ENCODE measurements around the gene LENG8.

Gene LENG8

GRCh38 chr19:54469496-54469934, 20.5 kb downstream of the LENG8 start:
- Mint-ChIP-seq H3K9me3 (no peaks in the 10 kb centered on the region), H3K36me3 (ENCODE audit: low read depth) (no peaks in the 10 kb centered on the region), H3K4me1 (peaks cover 34% of the 10 kb centered on the region), H3K27ac (no peak overlapping the region), H3K27me3 (ENCODE audit: low read depth, poor library complexity) (peaks cover 78% of the 10 kb centered on the region), H3K4me3 (peak overlapping the region; percentile 77)
- DNase-seq, result no peak
- no peak for TF ChIP-seq CTCF (IDR thresholded peaks at IDR 0.05)

GRCh38 chr19:54470276-54470887, 21.4 kb downstream of the LENG8 start:
- DNase-seq, result no peak
- Mint-ChIP-seq H3K9me3 (no peaks in the 10 kb centered on the region), H3K4me3 (peak overlapping the region; percentile 77), H3K36me3 (ENCODE audit: low read depth) (no peaks in the 10 kb centered on the region), H3K4me1 (peaks cover 29% of the 10 kb centered on the region), H3K27me3 (ENCODE audit: low read depth, poor library complexity) (peaks cover 81% of the 10 kb centered on the region), H3K27ac (no peak overlapping the region)
- no peak for TF ChIP-seq CTCF (IDR thresholded peaks at IDR 0.05)

DNA sequence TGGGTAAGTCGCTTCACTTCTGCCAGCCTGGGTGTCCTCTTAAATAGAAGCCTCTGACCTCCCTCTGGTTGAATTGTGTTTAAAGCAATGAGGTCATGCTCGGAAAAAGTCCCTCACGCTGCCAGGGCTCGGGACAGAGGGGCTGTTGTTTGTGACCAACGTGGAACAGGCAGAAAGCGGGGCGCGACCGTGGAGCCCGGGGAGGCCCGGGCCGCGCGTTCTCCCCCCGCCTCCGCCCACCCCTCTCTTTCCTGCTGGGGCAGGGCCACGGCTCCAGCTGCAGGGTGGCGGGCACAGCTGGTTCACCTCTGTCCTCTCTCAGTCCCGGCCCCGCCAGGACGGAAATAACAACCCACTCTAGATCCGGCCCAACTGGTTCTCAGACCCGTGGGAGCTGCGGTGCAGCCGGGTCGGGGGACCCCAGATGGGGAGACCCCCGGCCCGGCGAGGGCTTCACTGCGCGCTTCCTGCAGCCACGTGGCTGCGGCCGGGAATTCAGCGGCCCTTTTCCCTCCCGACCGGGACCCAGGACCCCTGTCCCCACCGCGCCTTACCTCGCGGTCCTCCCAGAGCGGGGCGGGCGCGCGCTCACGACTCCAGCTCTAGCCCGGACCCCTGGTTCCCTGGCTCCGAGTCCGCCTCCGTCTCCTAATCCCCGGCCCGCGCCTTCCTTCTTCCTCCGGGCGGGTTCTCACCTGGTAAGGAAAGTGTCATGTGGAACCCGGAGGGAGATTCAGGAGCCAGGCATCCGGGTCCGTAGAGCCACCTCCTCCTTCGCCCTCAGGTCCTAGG, 22.2 kb downstream of the LENG8 start:
- peaks cover 29% of the 10 kb centered on the region for H3K4me1 Mint-ChIP-seq
- DNase-seq, result peak; percentile 37
- H3K27ac Mint-ChIP-seq, result no peak overlapping the region
- H3K9me3 Mint-ChIP-seq, result no peaks in the 10 kb centered on the region
- no peak for TF ChIP-seq CTCF (IDR thresholded peaks at IDR 0.05)
- peaks cover 81% of the 10 kb centered on the region for H3K27me3 Mint-ChIP-seq (ENCODE audit: low read depth, poor library complexity)
- H3K36me3 Mint-ChIP-seq (ENCODE audit: low read depth), result no peaks in the 10 kb centered on the region
- H3K4me3 Mint-ChIP-seq, result peak overlapping the region; percentile 77

DNA sequence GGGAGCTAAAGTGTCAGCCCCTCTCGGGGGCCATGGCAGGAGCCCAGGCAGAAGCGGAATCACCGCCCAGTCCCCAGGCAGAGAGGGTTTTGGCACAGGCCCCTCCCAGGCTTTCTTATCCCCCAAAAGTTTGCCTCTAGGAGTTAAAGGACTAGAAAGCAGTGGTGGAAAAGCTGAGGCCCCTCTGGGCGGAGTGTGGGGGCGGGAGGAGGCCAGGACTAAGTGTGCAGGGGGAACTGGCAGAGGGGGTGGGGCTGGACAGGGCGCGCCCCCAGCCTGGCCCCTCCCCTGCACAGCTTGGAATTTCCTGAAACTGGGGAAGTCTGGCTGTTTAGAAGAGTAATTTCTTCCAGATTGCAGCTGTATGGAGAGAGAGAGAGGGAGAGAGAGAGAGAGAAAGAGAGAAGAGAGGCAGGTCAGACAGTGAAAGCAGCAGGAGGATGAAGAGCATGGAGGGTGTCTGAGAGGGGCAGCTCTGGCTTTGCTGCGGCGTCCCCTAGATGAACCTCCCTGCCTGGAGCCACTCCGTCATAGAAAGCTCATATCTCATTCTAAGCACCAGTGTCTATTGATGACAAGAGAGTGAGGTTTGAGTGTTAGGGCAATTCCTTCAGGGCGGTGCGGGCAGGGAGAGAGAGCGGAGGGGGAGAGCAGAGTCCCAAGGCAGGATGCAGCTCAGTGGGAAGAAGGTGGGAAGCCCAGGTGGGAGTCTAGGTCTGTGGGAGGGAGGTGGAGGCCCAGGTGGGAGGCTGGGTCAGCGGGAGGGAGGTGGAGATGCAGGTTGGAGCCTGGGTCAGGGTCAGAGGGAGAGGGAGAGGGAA, 24.3 kb downstream of the LENG8 start, which contains the start of gene CDC42EP5:
Gene CDC42EP5, minus strand, starts transcription at position 226 of the 821 bp plus-strand sequence. CDS start 7,749 bp downstream, outside the sequence.
- Mint-ChIP-seq H3K27ac (peak within 1 kb of the TSS; percentile 49), H3K9me3 (no peaks in the 10 kb centered on the region)
- DNase-seq, result peak; percentile 70

GRCh38 chr19:54473892-54474372, 24.9 kb downstream of the LENG8 start:
- H3K4me1 Mint-ChIP-seq, result peaks cover 29% of the 10 kb centered on the region
- peaks cover 80% of the 10 kb centered on the region for H3K27me3 Mint-ChIP-seq (ENCODE audit: low read depth, poor library complexity)
- no peaks in the 10 kb centered on the region for H3K36me3 Mint-ChIP-seq (ENCODE audit: low read depth)
- no peak overlapping the region for H3K27ac Mint-ChIP-seq
- H3K9me3 Mint-ChIP-seq, result no peaks in the 10 kb centered on the region
- H3K4me3 Mint-ChIP-seq, result no peak overlapping the region
- no peak for TF ChIP-seq CTCF (IDR thresholded peaks at IDR 0.05)
- DNase-seq, result no peak

More for the DNA sequence above, 24.3 kb downstream of the LENG8 start, which contains the start of gene CDC42EP5:
- no peak for TF ChIP-seq CTCF (IDR thresholded peaks at IDR 0.05)
- no peaks in the 10 kb centered on the region for H3K36me3 Mint-ChIP-seq (ENCODE audit: low read depth)
- peak within 1 kb of the TSS; percentile 65 for H3K4me3 Mint-ChIP-seq
- peaks cover 81% of the 10 kb centered on the region for H3K27me3 Mint-ChIP-seq (ENCODE audit: low read depth, poor library complexity)
- H3K4me1 Mint-ChIP-seq, result peaks cover 29% of the 10 kb centered on the region

Data from nephron progenitor cell (in vitro differentiated cells).